RWPE2 (cell line): ENCODE data around the gene RARA.

Source experiments
- ATAC-seq: fragments of 200-7000 bp; cut with Tn5 transposase; 3 replicates; pipeline ENCODE4 v1.9.1; 2021; ENCODE audit warnings: low read depth
- DNase-seq: peaks from one replicate; pipeline ENCODE4 v3.0.0-alpha.2; 2020; ENCODE audit warnings: low spot score
- H3K27ac ChIP-seq: fragments of 450-650 bp; 2 replicates; pipeline ENCODE4 v1.5.1; 2017; ENCODE audit warnings: mild to moderate bottlenecking; ENCODE audit not compliant: poor library complexity, severe bottlenecking
- H3K27me3 ChIP-seq: fragments of 250-450 bp; sonication (Bioruptor Pico); 2 replicates; pipeline ENCODE4 v1.5.1; 2021; ENCODE audit warnings: mild to moderate bottlenecking, moderate library complexity; ENCODE audit not compliant: insufficient read depth, poor library complexity, severe bottlenecking
- H3K36me3 ChIP-seq: fragments of 250-450 bp; sonication (Bioruptor Pico); 2 replicates; pipeline ENCODE4 v1.5.1; 2020; ENCODE audit warnings: low read depth, mild to moderate bottlenecking, moderate library complexity
- H3K4me1 ChIP-seq: fragments of 250-450 bp; sonication (Bioruptor Pico); 2 replicates; pipeline ENCODE4 v1.5.1; 2021; ENCODE audit warnings: mild to moderate bottlenecking, moderate library complexity; ENCODE audit not compliant: insufficient read depth, poor library complexity, severe bottlenecking
- H3K4me3 ChIP-seq: fragments of 250-450 bp; sonication (Bioruptor Pico); 2 replicates; pipeline ENCODE4 v1.5.1; 2021; ENCODE audit warnings: mild to moderate bottlenecking, moderate library complexity; ENCODE audit not compliant: severe bottlenecking
- H3K9me3 ChIP-seq: fragments of 250-450 bp; sonication (Bioruptor Pico); 2 replicates; pipeline ENCODE4 v1.5.1; 2021; ENCODE audit warnings: mild to moderate bottlenecking, moderate library complexity; ENCODE audit not compliant: severe bottlenecking
- TF ChIP-seq, protein P1 (sequence below): fragments of 450-650 bp; IDR thresholded peaks from one replicate; pipeline ENCODE4 v1.5.1; 2017; ENCODE audit warnings: mild to moderate bottlenecking, moderate library complexity; ENCODE audit not compliant: poor library complexity, severe bottlenecking

The RARA gene

DNA sequence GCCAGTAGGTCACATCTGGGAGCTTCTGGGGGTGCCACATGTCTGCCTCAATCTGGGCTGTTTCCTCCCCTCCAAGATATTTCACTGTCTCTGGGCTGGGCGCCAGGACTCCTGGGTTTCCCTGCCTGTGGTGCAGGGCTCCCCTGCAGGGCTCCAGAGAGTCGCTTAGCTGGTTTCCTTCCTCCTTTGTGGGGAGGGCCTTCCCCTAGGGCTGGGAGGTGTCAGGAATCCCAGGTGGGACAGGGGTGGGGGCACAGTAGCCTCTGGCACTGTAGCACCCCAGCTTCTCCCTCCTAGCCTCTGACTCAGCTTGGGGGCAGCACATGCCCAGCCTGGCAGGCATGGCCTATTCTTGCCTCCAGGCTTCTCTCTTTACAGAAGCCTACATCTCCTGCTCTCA lies 2.6 kb downstream of the RARA start:
- peaks cover 85% of the 10 kb centered on the region for H3K4me1 ChIP-seq
- H3K9me3 ChIP-seq = no peaks in the 10 kb centered on the region
- TF ChIP-seq, protein P1, sequence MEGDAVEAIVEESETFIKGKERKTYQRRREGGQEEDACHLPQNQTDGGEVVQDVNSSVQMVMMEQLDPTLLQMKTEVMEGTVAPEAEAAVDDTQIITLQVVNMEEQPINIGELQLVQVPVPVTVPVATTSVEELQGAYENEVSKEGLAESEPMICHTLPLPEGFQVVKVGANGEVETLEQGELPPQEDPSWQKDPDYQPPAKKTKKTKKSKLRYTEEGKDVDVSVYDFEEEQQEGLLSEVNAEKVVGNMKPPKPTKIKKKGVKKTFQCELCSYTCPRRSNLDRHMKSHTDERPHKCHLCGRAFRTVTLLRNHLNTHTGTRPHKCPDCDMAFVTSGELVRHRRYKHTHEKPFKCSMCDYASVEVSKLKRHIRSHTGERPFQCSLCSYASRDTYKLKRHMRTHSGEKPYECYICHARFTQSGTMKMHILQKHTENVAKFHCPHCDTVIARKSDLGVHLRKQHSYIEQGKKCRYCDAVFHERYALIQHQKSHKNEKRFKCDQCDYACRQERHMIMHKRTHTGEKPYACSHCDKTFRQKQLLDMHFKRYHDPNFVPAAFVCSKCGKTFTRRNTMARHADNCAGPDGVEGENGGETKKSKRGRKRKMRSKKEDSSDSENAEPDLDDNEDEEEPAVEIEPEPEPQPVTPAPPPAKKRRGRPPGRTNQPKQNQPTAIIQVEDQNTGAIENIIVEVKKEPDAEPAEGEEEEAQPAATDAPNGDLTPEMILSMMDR = no peak
- no peak overlapping the region for H3K4me3 ChIP-seq
- no peaks in the 10 kb centered on the region for H3K27me3 ChIP-seq
- peak overlapping the region; percentile 97 for H3K27ac ChIP-seq
- ATAC-seq (peak; percentile 32), DNase-seq (no peak)
- no peaks in the 10 kb centered on the region for H3K36me3 ChIP-seq

DNA sequence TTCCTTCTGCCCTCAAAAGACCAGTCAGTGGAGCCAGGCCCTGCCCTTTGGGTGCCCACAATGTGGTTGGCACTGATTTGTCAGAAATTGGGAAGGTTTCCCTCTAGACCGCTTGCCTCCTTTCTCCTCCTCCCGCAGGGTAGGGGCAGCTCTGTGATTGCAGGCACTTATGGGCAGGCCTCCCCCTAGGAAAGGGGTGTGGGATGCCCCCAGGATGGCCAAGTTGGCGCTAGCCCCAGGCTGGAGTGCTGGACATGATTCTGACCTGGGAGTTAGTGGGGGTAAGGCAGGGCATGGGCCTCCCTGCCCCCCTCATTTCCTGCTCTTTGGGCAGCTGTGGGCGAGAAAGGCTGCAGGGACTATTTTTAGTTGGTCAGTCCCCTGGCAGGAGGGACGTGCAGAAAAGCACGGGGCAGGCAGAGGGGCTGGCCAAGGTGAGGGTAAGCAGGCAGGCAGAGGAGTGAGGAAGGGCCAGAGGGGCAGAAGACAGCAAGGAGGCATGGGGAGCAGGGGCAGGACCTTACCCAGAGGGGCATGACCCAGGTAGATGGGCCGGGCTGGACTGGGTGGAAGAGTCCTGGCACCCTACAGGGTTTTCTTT lies 3.3 kb downstream of the RARA start:
- H3K4me1 ChIP-seq = peaks cover 82% of the 10 kb centered on the region
- peak overlapping the region; percentile 97 for H3K27ac ChIP-seq
- no peak overlapping the region for H3K4me3 ChIP-seq
- H3K36me3 ChIP-seq = no peaks in the 10 kb centered on the region
- H3K27me3 ChIP-seq = no peaks in the 10 kb centered on the region
- DNase-seq = no peak
- TF ChIP-seq, protein P1 = no peak
- peak; percentile 4; the same call in 1 of the 3 replicates for ATAC-seq
- H3K9me3 ChIP-seq = no peaks in the 10 kb centered on the region

DNA sequence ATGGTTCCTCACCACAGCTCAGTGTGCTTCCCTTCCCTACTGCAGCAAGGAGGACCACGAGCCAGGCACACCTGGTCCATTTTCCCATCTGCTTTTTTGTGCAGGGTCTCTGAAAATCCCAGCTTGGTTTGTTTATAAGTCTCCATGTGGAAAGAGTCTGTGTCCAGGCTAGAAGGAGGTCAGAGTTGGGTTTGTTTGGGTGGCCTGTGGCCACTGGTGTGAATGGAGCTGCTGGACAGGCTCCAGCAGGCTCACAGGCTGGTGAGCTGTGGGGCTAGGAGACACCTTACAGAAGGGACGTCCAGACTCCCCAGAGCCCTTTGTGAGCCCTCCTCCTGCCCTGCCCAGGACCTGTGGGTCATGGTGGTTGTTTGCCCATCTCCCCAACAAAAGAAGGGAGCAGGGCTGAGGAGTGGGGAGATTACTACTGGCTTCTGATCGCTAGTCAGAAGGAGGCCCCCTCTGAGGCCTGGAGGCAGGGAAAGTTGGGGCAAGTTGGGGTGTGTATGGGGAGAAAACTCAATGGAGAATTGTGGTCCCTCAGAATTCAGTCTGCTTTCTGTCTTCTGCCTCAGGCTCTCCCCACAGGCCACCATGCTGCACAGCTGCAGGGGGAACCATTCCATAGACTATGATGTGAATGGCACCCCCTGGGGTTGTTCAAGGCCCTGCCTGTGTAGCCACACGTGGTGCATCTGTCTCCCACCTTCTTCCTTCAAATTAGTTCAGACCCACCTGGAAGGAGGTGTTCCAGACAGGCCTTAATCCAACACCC lies 4.1 kb downstream of the RARA start:
- H3K27ac ChIP-seq = peak overlapping the region; percentile 97
- H3K4me3 ChIP-seq = no peak overlapping the region
- H3K9me3 ChIP-seq = no peaks in the 10 kb centered on the region
- no peak for ATAC-seq
- H3K36me3 ChIP-seq = no peaks in the 10 kb centered on the region
- peaks cover 77% of the 10 kb centered on the region for H3K4me1 ChIP-seq
- TF ChIP-seq, protein P1 = no peak
- H3K27me3 ChIP-seq = no peaks in the 10 kb centered on the region
- no peak for DNase-seq

DNA sequence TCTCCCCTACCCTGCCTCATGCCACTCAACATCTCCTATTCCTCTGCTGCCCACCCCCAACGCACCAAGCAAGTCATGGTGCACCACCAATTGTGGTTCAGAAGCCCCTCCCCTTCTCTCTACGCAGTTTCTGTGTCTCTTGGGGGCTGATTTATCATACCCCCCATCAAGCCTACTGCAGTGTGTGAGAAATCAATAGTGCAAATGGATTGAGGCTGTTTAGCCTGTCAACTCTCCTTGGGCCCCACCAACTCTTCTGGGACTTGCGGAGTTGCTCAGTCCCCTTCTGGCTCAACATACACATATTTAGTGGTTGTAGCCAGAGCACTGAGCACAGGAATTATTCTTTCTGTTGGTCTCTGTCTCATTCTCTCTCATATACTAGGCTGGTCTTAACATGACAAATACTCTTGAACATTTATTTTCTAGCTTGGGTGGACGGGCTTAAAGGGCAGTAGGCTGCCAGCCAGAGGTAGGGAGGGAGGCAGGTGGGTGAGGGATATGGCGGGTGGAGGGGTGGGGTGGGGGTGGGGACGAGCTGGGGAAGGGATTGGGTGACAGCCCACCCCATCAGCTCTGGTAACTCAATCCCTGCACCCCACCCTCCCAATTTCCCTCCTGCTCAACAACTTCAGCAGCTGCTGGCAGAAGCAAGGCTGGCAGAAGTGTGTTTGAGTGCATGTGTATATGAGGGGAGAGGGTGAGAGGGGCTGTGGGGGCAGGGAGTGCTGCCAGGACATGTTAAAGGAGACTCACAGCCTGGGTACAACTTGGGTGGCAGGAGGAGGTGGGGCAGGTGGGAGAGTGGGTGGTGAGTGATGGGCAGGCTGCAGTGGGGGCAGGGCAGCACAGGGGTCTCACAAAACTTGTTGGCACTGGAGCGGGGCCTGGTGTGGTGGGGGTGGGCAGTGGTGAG lies 4.9 kb downstream of the RARA start:
- TF ChIP-seq, protein P1 = no peak
- ATAC-seq = peak; percentile 2; the same call in 1 of the 3 replicates
- H3K4me1 ChIP-seq = peaks cover 72% of the 10 kb centered on the region
- DNase-seq = no peak
- H3K27ac ChIP-seq = peak overlapping the region; percentile 97
- no peak overlapping the region for H3K4me3 ChIP-seq
- no peaks in the 10 kb centered on the region for H3K9me3 ChIP-seq
- no peaks in the 10 kb centered on the region for H3K27me3 ChIP-seq
- no peaks in the 10 kb centered on the region for H3K36me3 ChIP-seq
